ENCODE data around the gene PRKAG2.

DNA sequence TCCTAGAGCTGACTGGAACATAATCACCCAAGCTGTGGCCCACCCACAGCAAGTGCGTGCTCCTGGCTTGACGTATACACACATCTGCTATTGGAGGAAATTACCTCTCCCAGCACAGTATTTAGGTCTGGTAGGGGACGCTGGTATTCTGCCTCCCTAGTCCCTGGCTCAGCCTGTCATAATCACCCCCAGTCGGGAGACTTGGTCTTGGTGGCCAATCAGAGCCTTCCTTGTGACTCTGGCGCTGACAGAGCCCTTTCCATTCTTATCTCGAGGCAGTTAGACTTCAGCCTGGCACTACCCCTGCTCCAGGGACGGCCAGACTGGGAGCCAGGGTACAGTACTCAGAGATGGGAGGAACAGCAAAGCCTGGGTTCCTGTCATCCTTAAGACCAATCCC is 14.3 kb upstream of the PRKAG2 start:
- TF ChIP-seq, protein P1, sequence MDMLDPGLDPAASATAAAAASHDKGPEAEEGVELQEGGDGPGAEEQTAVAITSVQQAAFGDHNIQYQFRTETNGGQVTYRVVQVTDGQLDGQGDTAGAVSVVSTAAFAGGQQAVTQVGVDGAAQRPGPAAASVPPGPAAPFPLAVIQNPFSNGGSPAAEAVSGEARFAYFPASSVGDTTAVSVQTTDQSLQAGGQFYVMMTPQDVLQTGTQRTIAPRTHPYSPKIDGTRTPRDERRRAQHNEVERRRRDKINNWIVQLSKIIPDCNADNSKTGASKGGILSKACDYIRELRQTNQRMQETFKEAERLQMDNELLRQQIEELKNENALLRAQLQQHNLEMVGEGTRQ (IDR thresholded peaks at IDR 0.05; ENCODE audit: borderline replicate concordance, low read depth, low read length), result no peak
- TF ChIP-seq USF1 (IDR thresholded peaks at IDR 0.05; ENCODE audit: borderline replicate concordance, low read depth), result no peak
- no peak for TF ChIP-seq GATA2 (CRISPR knock-in tag; IDR thresholded peaks at IDR 0.05)
- TF ChIP-seq, protein P2, sequence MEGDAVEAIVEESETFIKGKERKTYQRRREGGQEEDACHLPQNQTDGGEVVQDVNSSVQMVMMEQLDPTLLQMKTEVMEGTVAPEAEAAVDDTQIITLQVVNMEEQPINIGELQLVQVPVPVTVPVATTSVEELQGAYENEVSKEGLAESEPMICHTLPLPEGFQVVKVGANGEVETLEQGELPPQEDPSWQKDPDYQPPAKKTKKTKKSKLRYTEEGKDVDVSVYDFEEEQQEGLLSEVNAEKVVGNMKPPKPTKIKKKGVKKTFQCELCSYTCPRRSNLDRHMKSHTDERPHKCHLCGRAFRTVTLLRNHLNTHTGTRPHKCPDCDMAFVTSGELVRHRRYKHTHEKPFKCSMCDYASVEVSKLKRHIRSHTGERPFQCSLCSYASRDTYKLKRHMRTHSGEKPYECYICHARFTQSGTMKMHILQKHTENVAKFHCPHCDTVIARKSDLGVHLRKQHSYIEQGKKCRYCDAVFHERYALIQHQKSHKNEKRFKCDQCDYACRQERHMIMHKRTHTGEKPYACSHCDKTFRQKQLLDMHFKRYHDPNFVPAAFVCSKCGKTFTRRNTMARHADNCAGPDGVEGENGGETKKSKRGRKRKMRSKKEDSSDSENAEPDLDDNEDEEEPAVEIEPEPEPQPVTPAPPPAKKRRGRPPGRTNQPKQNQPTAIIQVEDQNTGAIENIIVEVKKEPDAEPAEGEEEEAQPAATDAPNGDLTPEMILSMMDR (IDR thresholded peaks at IDR 0.05), result no peak
- TF ChIP-seq, protein P3, sequence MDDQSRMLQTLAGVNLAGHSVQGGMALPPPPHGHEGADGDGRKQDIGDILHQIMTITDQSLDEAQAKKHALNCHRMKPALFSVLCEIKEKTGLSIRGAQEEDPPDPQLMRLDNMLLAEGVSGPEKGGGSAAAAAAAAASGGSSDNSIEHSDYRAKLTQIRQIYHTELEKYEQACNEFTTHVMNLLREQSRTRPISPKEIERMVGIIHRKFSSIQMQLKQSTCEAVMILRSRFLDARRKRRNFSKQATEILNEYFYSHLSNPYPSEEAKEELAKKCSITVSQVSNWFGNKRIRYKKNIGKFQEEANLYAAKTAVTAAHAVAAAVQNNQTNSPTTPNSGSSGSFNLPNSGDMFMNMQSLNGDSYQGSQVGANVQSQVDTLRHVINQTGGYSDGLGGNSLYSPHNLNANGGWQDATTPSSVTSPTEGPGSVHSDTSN (IDR thresholded peaks at IDR 0.05), result no peak
- no peak for TF ChIP-seq FOXM1 (IDR thresholded peaks at IDR 0.05; ENCODE audit: low read depth)
- no peak for TF ChIP-seq POLR2AphosphoS5 (IDR thresholded peaks at IDR 0.05; ENCODE audit: low read depth, low read length)
- no peak for TF ChIP-seq SIN3A (IDR thresholded peaks at IDR 0.05; ENCODE audit: borderline replicate concordance, low read depth, low read length)
